ENCODE data around the gene DNAJC28.

Gene DNAJC28

GRCh38 chr21:33481314-33481943, 10.1 kb downstream of the DNAJC28 start (continued):
- TF ChIP-seq ZNF280D (tag by site-specific recombination; IDR thresholded peaks at IDR 0.05) (no peak), ATF2 (tag by site-specific recombination; IDR thresholded peaks at IDR 0.05; ENCODE audit: low read depth) (no peak), ZNF311 (tag by site-specific recombination; IDR thresholded peaks at IDR 0.05; ENCODE audit: borderline replicate concordance) (no peak), ZNF792 (tag by site-specific recombination; IDR thresholded peaks at IDR 0.05) (no peak), ZNF366 (tag by site-specific recombination; conservative IDR thresholded peaks at IDR 0.05) (no peak), ZNF280C (tag by site-specific recombination; IDR thresholded peaks at IDR 0.05) (no peak), ZNF2 (tag by site-specific recombination; IDR thresholded peaks at IDR 0.05) (no peak), MYNN (tag by site-specific recombination; IDR thresholded peaks at IDR 0.05; ENCODE audit: borderline replicate concordance) (no peak), ZBTB26 (tag by site-specific recombination; optimal IDR thresholded peaks at IDR 0.05) (no peak), ZNF202 (tag by site-specific recombination; IDR thresholded peaks at IDR 0.05; ENCODE audit: borderline replicate concordance) (no peak), WT1 (tag by site-specific recombination; IDR thresholded peaks at IDR 0.05) (no peak), ZNF623 (tag by site-specific recombination; IDR thresholded peaks at IDR 0.05) (no peak), ZNF26 (tag by site-specific recombination; IDR thresholded peaks at IDR 0.05) (no peak), ZSCAN23 (tag by site-specific recombination; IDR thresholded peaks at IDR 0.05) (0 out of 2 replicates have a peak, but pooled peaks have one; percentile 24), PATZ1 (tag by site-specific recombination; IDR thresholded peaks at IDR 0.05) (0 out of 2 replicates have a peak, but pooled peaks have one; percentile 39), ZNF266 (tag by site-specific recombination; IDR thresholded peaks at IDR 0.05; ENCODE audit: low read depth) (no peak), ZNF16 (tag by site-specific recombination; IDR thresholded peaks at IDR 0.05; ENCODE audit: low read depth) (no peak), ZFP69B (tag by site-specific recombination; IDR thresholded peaks at IDR 0.05) (no peak), ZNF510 (tag by site-specific recombination; IDR thresholded peaks at IDR 0.05; ENCODE audit: insufficient replicate concordance) (no peak), MEIS1 (CRISPR knock-in tag; IDR thresholded peaks at IDR 0.05; ENCODE audit: borderline replicate concordance) (no peak), ZNF544 (tag by site-specific recombination; IDR thresholded peaks at IDR 0.05) (no peak), ZFHX2 (tag by site-specific recombination; conservative IDR thresholded peaks at IDR 0.05) (no peak), PRDM4 (tag by site-specific recombination; IDR thresholded peaks at IDR 0.05) (no peak), SP2 (tag by site-specific recombination; IDR thresholded peaks at IDR 0.05) (no peak), KLF10 (tag by site-specific recombination; IDR thresholded peaks at IDR 0.05) (no peak)
